GM19239 (cell line): Measurements from ENCODE around the gene FGA.
"Not testable (repeated sequence)": the region's sequence is repeated elsewhere in the genome, so short reads cannot be mapped to it uniquely, and the experiment has no call there.

Experiments
- DNase-seq: peaks from one replicate; pipeline ENCODE4 v3.0.0; 2011; ENCODE audit warnings: low spot score; ENCODE audit not compliant: insufficient read length
- FAIRE-seq: peaks from 2 replicates; lab custom pipeline; 2011; peaks lifted over from hg19 to GRCh38; lab: Jason Lieb, UNC

Gene FGA

GRCh38 chr4:154608361-154609252 lies 18.1 kb upstream of the FGA start:
- no peak for FAIRE-seq
- DNase-seq: no peak

GRCh38 chr4:154606728-154607723 lies 16.5 kb upstream of the FGA start:
- DNase-seq: no peak
- FAIRE-seq: no peak

- FAIRE-seq (no peak), DNase-seq (no peak)
Measured at GRCh38 chr4:154604696-154605200, 14.2 kb upstream of the FGA start.

GRCh38 chr4:154603033-154603943 lies 12.7 kb upstream of the FGA start:
- DNase-seq: no peak
- FAIRE-seq: no peak

- no peak for DNase-seq
Measured at GRCh38 chr4:154602404-154603020, 12.0 kb upstream of the FGA start.

GRCh38 chr4:154597798-154598774 lies 7.5 kb upstream of the FGA start:
- FAIRE-seq (no peak), DNase-seq (no peak)

More at GRCh38 chr4:154602404-154603020, 12.0 kb upstream of the FGA start:
- no peak for FAIRE-seq

GRCh38 chr4:154597281-154597680 lies 6.7 kb upstream of the FGA start:
- not testable (repeated sequence) for FAIRE-seq, DNase-seq

GRCh38 chr4:154595807-154596206 lies 5.3 kb upstream of the FGA start:
- FAIRE-seq: no peak
- DNase-seq: no peak

- FAIRE-seq, DNase-seq: not testable (repeated sequence)
Measured at GRCh38 chr4:154594343-154594742, 3.8 kb upstream of the FGA start.

GRCh38 chr4:154593868-154594267 lies 3.3 kb upstream of the FGA start:
- DNase-seq (no peak), FAIRE-seq (no peak)

- DNase-seq (no peak), FAIRE-seq (no peak)
Measured at GRCh38 chr4:154591890-154592289, 1.3 kb upstream of the FGA start.

- DNase-seq (no peak), FAIRE-seq (no peak)
Measured at GRCh38 chr4:154589296-154590197, 995 bp downstream of the FGA start.

GRCh38 chr4:154588198-154588597 lies 2.3 kb downstream of the FGA start:
- DNase-seq (no peak), FAIRE-seq (no peak)

GRCh38 chr4:154586296-154587033 lies 4.1 kb downstream of the FGA start:
- FAIRE-seq (no peak), DNase-seq (no peak)

- no peak for FAIRE-seq
- DNase-seq: no peak
Measured at GRCh38 chr4:154585369-154586018, 5.0 kb downstream of the FGA start.

- FAIRE-seq: no peak
- DNase-seq: no peak
Measured at GRCh38 chr4:154584259-154584658, 6.3 kb downstream of the FGA start.
